ENCODE data around the gene CTNNBL1. TPM values are rescaled to one million over a fixed set of nuclear protein-coding genes. Genes with fewer than 3 reads are reported as not detected.

CTNNBL1 gene
- total RNA-seq, 2 donors from 2014 or later, result 68.6 to 68.7 TPM

DNA sequence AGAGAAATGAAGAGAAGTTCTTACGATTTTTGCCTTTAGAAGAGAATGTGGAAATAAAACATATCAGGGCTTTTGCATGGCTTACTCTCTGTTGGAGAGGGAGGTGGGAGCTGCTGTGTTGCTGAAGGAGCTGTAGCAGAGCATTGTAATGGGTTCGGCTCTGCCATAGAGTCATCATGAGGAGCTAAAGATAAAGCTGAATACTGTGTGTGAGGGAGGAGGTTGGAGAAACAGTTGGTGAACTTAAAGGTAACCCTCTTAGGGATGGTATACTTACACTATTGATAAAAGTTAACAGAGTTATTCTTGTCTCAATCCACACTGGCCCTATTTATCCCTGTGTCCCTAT is 34.8 kb downstream of the CTNNBL1 start:
- no peak overlapping the region for H3K4me3 Mint-ChIP-seq
- Histone ChIP-seq H3K36me3 (ENCODE audit: control insufficient read depth, insufficient read depth, low read length) (peaks cover 10% of the 10 kb centered on the region), H3K9me3 (ENCODE audit: control insufficient read depth, low read length) (no peaks in the 10 kb centered on the region), H3K4me1 (ENCODE audit: control insufficient read depth, insufficient read depth, low read length) (peaks cover 37% of the 10 kb centered on the region), H3K27me3 (ENCODE audit: control insufficient read depth, insufficient read depth, low read length, poor library complexity, severe bottlenecking) (no peaks in the 10 kb centered on the region), H3K4me3 (ENCODE audit: low read length) (peak overlapping the region; percentile 35), H3K9ac (ENCODE audit: extremely low read depth, low read length, poor library complexity, severe bottlenecking) (peak overlapping the region; percentile 6), H3K27ac (ENCODE audit: low read depth, low read length) (peak overlapping the region; percentile 10)
- WGBS, 2 experiments (ENCODE audit: insufficient coverage in 1 of 2, insufficient read length in 1 of 2), result 47 to 63% methylated on average over 2 of the region's 2 CpGs
- TF ChIP-seq, protein P1, sequence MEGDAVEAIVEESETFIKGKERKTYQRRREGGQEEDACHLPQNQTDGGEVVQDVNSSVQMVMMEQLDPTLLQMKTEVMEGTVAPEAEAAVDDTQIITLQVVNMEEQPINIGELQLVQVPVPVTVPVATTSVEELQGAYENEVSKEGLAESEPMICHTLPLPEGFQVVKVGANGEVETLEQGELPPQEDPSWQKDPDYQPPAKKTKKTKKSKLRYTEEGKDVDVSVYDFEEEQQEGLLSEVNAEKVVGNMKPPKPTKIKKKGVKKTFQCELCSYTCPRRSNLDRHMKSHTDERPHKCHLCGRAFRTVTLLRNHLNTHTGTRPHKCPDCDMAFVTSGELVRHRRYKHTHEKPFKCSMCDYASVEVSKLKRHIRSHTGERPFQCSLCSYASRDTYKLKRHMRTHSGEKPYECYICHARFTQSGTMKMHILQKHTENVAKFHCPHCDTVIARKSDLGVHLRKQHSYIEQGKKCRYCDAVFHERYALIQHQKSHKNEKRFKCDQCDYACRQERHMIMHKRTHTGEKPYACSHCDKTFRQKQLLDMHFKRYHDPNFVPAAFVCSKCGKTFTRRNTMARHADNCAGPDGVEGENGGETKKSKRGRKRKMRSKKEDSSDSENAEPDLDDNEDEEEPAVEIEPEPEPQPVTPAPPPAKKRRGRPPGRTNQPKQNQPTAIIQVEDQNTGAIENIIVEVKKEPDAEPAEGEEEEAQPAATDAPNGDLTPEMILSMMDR (conservative IDR thresholded peaks at IDR 0.05), result no peak
- no peaks in the 10 kb centered on the region for H3K9me3 Mint-ChIP-seq
- DNase-seq, result no peak
- peak overlapping the region; percentile 67 for H3K27ac Mint-ChIP-seq
- no peaks in the 10 kb centered on the region for H3K27me3 Mint-ChIP-seq (ENCODE audit: insufficient read depth)
- H3K36me3 Mint-ChIP-seq (ENCODE audit: low read depth), result peaks cover 14% of the 10 kb centered on the region
- H3K4me1 Mint-ChIP-seq, result peaks cover 63% of the 10 kb centered on the region

DNA sequence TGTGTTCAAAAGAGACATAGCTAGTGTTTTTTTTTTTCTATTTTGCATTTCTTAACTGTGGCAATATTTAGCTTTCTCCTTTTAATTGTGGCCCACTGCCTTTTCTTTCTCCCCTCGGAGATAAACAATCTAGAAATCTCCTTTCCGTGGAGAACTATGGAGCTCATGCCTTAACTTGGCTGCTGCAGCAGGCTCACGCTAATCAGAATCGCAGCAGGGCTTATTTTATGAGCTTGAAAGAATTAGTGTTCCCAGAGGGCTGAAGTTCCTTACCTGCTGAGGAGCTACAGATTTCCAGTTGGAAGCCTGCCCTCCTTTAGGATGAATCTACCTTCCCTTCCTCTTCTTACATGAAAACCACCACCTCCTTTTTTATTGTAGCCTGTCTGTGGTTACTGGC is 35.6 kb downstream of the CTNNBL1 start:
- H3K4me1 ChIP-seq (ENCODE audit: control insufficient read depth, insufficient read depth, low read length), result peaks cover 31% of the 10 kb centered on the region
- DNase-seq, result no peak
- H3K27ac ChIP-seq (ENCODE audit: low read depth, low read length), result no peak overlapping the region
- H3K4me3 ChIP-seq (ENCODE audit: low read length), result peak overlapping the region; percentile 39
- no peaks in the 10 kb centered on the region for H3K9me3 ChIP-seq (ENCODE audit: control insufficient read depth, low read length)
- TF ChIP-seq, protein P1 (conservative IDR thresholded peaks at IDR 0.05), result no peak
- H3K9me3 Mint-ChIP-seq, result no peaks in the 10 kb centered on the region
- H3K4me1 Mint-ChIP-seq, result peaks cover 54% of the 10 kb centered on the region
- no peaks in the 10 kb centered on the region for H3K27me3 Mint-ChIP-seq (ENCODE audit: insufficient read depth)
- WGBS, 2 experiments (ENCODE audit: insufficient coverage in 1 of 2, insufficient read length in 1 of 2), result 52 to 83% methylated on average over 1 to 4 of the region's 4 CpGs
- H3K27ac Mint-ChIP-seq, result peak overlapping the region; percentile 65
- no peak overlapping the region for H3K4me3 Mint-ChIP-seq
- no peaks in the 10 kb centered on the region for H3K27me3 ChIP-seq (ENCODE audit: control insufficient read depth, insufficient read depth, low read length, poor library complexity, severe bottlenecking)
- H3K9ac ChIP-seq (ENCODE audit: extremely low read depth, low read length, poor library complexity, severe bottlenecking), result no peak overlapping the region
- H3K36me3 ChIP-seq (ENCODE audit: control insufficient read depth, insufficient read depth, low read length), result peaks cover 10% of the 10 kb centered on the region
- H3K36me3 Mint-ChIP-seq (ENCODE audit: low read depth), result peaks cover 15% of the 10 kb centered on the region

DNA sequence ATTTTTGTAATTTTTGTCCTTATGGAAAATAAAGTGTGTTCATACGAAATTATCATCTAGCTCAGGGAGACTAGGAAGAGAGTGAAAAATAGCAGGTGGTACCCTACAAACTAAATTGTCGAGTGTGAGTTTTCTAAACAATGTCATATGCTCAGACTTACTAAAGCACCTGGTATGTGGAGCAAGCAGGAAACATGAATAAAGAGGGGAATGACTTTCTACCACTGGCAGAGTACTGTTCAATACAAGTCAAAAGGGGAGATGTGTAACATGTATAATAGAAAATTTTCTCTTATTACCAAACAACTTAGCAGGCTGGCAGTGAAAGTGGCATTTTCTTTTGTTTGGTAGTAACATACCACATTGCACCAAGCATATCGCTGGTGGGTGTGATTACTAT is 36.1 kb downstream of the CTNNBL1 start:
- Histone ChIP-seq H3K9me3 (ENCODE audit: control insufficient read depth, low read length) (no peaks in the 10 kb centered on the region), H3K36me3 (ENCODE audit: control insufficient read depth, insufficient read depth, low read length) (peaks cover 10% of the 10 kb centered on the region), H3K27ac (ENCODE audit: low read depth, low read length) (no peak overlapping the region), H3K4me1 (ENCODE audit: control insufficient read depth, insufficient read depth, low read length) (peaks cover 31% of the 10 kb centered on the region), H3K4me3 (ENCODE audit: low read length) (peak overlapping the region; percentile 39), H3K27me3 (ENCODE audit: control insufficient read depth, insufficient read depth, low read length, poor library complexity, severe bottlenecking) (no peaks in the 10 kb centered on the region), H3K9ac (ENCODE audit: extremely low read depth, low read length, poor library complexity, severe bottlenecking) (no peak overlapping the region)
- H3K4me1 Mint-ChIP-seq, result peaks cover 53% of the 10 kb centered on the region
- DNase-seq, result no peak
- TF ChIP-seq, protein P1 (conservative IDR thresholded peaks at IDR 0.05), result no peak
- H3K9me3 Mint-ChIP-seq, result no peaks in the 10 kb centered on the region
- 86 to 92% methylated on average over 2 of the region's 3 CpGs for WGBS, 2 experiments (ENCODE audit: insufficient coverage in 1 of 2, insufficient read length in 1 of 2)
- H3K27me3 Mint-ChIP-seq (ENCODE audit: insufficient read depth), result no peaks in the 10 kb centered on the region
- peaks cover 15% of the 10 kb centered on the region for H3K36me3 Mint-ChIP-seq (ENCODE audit: low read depth)
- H3K27ac Mint-ChIP-seq, result peak overlapping the region; percentile 32
- no peak overlapping the region for H3K4me3 Mint-ChIP-seq

Measured in endodermal cell (in vitro differentiated cells).